Left renal cortex interstitium (tissue), 4 donors: ENCODE results near the gene RRAS. TPM values are rescaled to one million over a fixed set of nuclear protein-coding genes. Genes with fewer than 3 reads are reported as not detected.

Experiments used
- DNase-seq, 4 donors: peaks; one replicate each; pipeline ENCODE4 v3.0.0-alpha.2; 2013; ENCODE audit warnings: low read depth in 4 of 4, low spot score in 2 of 4, missing footprints in 1 of 4
- polyA plus RNA-seq, 4 donors: library from polyadenylated mRNA; unstranded; fragments of 120-200 nt; gene quantifications; one replicate each; pipeline ENCODE4 v1.2.1, GENCODE V29; 2013; ENCODE audit not compliant: insufficient read length in 4 of 4

Gene RRAS
- polyA plus RNA-seq, 4 donors = 21.5 to 40.8 (median 26.9) TPM

DNA sequence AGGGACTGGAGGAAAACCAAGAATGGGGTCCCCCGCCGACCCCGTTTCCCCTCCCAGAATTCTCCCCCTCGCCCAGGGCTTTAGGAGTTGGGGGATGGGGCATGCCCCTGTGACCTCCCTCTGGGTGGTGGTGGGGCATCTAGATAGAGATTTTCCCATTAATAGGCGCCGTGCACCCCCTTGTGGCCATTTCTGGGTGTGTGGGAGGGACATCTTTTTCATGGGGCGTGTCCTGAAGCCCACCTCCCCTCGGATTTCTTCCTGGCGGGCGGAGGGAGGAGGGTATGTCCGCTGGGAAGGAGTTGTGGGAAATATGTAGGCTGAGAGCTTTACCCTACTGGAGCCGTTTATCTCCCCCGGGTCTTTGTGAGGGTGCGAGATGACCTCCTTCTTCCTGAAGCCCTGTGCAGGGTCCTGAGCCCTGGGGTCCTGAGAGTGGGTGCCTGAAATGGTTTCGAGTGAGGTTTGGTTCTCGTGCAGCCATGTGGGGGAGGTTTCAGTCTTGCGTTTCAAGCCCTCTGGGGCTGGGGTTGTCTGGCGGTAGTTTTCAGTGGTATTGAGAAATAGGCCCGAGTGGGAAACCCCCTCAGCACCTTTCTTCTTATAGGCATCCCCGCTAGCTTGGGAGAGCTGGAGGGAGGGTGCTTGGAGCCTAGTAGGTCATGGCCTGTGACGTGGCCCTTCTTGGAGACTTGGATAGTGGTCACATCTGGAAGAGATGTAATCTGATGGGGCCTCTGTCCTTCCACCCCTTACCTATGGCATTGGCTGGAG, 38.1 kb upstream of the RRAS start:
- DNase-seq = peak; percentile 66 to 88 (median 78)

- DNase-seq = no peak
Observed at GRCh38 chr19:49677231-49677900, 37.4 kb upstream of the RRAS start, which contains the start of gene PRMT1. Gene PRMT1, plus strand, starts transcription at chr19:49677271. Its CDS starts 10 bp downstream, at chr19:49677281.

DNA sequence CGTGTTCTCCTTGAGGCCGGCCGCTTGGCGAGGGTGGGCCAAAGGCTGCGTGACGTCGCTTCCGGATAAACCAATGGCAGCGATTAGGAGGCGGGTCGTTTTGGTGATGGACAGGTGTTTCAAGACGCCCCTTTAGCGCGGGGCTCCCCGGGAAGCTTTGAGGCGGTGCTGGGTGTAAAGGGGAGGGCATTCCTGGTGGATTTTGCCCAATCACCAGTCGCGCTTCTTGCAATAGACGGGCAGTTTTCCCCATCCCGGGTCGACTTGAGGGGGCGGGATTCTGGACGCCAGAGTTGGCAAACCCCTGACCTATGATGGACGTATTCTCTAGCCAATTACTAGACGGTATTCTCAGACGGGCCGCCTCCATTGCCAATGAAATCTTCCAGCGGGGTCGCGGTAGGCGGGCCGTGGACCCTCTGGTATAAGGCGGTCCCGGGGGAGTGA, 36.9 kb upstream of the RRAS start:
- DNase-seq = peak; percentile 100

DNA sequence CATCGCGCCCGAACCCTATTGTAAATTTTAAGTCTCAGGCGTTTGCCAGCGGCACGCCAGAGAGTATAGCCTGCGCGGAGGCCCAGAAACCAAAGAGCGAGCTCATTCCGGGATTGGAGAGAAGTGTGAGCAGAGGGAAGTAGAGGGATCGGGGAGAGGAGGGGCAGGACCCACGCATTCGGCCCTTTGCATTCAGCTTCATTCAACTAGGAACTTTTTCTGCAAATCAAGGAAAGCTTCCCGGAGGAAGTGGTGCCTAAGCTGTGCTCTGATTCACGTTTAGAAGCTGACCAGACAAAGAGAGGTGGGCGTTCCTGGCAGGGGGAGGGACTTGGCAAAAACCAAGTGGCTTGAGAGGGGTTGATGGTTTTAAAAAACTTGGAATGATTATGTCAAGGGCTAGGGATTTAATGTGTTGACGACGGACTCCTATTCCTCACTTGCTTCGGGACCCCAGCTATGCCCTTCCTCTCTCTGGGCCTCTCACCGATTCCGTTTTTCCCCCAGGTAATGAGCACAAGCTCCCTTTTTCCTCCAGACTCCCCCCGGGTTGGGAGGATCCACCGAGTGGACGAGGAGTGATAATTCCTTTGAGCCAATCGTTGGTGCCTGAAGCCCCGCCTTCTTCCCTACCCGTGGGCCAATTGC, 36.3 kb upstream of the RRAS start:
- DNase-seq = peak in 1 of 4 donors; percentile 98

DNA sequence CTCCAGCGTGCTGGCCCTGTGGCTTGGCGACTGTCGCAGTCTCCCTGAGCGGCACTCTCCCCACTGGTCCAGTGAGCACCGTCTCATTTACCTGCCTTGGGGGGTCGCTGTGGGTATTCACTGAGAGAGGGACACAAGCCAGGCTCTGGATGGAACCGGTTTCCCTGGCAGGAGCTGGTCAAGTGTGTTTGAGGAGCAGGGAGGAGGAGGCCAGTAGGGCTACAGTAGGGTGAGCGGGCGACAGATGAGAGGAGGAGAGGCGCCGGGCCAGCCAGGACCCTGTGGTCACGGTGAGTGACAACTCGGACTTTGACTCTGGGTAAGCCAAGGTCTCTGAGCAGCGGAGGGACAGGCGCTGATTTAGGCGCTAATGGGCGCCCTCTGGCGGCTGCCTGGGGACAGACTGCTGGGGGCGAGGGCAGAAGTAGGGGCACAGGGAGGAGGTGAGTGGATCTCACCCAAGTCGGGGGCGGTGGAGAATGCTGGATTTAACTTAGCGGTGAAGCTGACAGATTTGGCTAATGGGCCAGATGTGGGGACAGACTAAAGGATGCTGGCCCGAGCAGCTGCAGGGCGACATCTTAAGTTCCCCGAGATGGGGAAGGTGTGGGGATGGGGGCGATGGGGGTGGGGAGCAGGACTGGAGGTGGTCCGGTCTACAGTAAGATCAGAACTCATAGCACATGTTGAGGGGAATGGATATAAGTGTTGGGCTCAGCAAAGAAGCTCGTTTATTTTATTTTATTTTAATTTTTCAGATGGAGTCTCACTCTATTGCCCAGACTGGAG, 32.4 kb upstream of the RRAS start:
- DNase-seq = no peak

DNA sequence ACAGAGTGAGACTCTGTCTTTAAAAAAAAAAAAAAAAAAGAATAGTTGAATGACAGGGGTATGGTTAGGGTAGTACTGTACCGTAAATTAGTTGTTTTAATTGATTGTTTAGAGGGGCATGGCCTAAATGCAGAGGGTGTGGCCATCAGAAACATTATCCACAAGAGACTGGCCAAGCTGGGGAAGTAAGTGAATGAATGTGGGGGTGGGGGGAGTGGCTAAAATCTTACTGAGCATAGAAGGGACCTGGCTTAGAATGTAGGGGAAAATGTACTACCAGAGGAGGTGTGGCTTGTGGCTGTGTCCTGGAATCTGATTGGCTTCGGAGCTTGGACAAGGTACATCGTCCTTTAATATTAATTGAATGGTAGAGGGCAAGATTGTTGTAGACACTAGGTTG, 29.6 kb upstream of the RRAS start:
- DNase-seq = no peak

- DNase-seq = no peak
Observed at GRCh38 chr19:49667473-49667872, 27.5 kb upstream of the RRAS start.

- no peak for DNase-seq
Observed at GRCh38 chr19:49666120-49666444, 26.1 kb upstream of the RRAS start.

DNA sequence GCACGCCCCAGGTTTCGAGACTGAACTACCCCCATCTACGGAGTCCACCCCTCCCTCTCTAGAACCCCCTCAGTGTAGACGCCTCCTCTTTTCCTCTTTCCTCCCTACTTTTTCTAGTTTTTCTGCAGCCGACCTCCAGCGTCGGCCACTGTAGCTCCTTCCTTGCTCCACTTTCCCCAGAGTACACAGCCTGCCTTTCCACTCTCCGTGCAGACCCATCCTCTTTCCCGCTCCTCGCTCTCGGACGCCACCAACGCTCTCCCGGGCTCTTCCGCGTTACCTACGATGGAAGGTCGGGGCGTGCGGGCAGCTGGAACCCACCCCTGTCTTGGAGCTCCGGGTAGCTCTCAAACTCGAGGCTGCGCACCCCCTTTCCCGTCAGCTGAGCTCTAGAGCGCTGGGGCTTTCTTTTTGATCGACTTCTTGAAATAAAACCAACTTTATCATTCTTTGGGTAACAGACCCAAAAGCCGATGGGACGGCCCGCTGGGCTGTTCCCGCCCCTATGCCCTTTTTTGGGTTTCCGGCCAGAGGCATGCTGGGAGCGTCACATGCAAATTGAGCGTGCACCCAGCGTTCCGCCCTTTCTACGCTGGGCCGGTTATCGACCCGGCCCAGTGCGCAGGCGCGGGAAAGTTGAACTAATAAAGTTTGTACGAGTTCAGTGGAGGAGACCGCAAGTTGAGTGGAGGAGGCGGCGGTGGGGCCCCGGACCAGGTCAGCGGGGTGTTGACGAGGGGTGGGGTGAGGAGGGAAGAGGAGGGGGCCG, 25.6 kb upstream of the RRAS start, which contains the start of the genes BCL2L12 and IRF3:
Gene BCL2L12 (plus strand): TSS at position 583 of the 769 bp plus-strand sequence. CDS start 760 bp downstream, outside the sequence.
Gene IRF3 (minus strand): TSS at position 507 of the 769 bp plus-strand sequence. CDS start 1,019 bp downstream, outside the sequence.
- peak; percentile 87 to 97 (median 92) for DNase-seq

- no peak for DNase-seq
Observed at GRCh38 chr19:49665036-49665350, 25.1 kb upstream of the RRAS start.

- peak in 1 of 4 donors; percentile 64 for DNase-seq
Observed at GRCh38 chr19:49664171-49665035, 24.5 kb upstream of the RRAS start.

DNA sequence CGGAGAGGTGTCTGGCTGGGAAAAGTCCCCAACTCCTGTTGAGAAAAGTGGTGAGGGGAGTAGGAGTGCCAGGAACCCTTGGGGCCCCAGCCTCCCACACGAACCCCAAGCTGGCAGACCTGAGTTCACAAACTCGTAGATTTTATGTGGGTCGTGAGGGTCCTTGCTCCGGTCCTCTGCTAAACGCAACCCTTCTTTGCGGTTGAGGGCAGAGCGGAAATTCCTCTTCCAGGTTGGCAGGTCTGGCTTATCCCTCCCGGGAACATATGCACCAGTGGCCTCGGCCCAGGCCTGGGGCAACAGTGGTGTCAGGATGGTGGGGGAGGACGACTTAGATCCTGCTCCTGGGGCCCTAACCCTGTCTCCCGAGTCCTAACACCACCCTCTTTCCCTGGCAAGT, 23.3 kb upstream of the RRAS start:
- DNase-seq = no peak

DNA sequence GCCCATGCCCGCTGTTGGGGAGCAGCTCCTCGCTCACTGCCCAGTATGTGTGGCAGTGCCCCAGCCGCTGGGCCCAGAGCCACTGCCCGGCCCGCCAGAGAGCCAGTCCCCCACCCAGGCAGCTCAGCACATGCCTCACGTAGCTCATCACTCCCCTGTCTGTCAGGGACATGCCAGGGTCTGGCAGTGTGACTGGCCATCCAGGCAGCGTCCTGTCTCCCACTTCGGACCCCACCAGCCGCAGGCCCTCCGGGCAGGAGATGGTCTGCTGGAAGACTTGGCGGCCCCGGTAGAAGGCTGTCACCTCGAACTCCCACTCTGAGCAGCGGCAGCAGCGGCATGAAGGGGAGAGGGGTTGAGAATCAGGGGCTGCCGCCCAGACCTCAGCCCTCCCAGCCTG, 22.1 kb upstream of the RRAS start:
- DNase-seq = no peak

GRCh38 chr19:49660338-49660961, 20.5 kb upstream of the RRAS start:
- DNase-seq = no peak

- DNase-seq = no peak
Observed at GRCh38 chr19:49658566-49659442, 18.9 kb upstream of the RRAS start.

DNA sequence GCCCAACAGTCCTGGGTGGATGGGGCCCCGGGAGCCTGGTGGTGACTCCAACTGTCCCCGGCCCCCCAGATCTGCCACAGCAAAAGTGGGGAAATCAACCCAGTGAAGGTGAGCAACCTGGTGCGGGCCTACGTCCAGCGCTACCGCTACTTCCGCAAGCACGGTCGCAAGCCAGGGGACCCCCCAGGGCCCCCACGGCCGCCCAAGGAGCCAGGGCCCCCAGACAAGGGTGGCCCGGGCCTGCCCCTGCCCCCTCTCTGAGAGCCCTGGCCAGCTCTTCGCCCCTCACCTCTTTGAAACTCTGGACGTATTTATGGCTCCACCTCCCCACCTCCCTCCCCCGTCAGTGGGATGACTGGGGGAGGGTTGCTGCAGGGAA, 18.2 kb upstream of the RRAS start:
- DNase-seq = no peak

DNA sequence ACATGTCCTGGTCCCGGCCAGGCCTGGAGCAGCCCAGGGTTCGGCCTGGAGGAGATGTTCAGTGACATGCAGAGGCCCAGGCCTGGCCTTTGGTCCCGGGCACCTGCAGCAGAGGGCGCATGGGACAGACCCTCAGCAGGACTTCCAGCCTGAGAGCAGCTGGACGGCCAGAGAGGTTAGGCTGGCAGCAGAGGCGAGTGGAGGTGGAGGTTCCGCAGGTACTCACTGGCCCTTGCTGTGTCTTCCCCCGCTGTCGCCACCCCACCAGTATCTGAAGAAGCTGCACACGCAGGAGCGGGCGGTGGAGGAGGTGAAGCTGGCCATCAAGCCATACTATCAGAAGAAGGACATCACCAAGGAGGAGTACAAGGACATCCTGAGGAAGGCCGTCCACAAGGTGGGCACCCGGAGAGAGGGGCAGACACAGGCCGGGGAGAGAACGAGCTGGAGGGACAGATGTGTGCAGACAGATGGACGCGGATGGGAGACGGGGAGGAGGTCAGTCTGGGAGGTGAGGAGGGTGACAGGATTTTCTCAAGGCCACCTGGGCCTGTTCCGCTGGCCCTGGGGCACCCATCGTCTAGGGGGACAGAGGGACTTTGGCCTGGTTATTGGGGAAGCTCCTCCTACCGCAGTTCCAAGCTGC, 17.7 kb upstream of the RRAS start:
- no peak for DNase-seq
